K562 (cell line): ENCODE results near the gene PITPNC1.

Source experiments
- BRD4 ChIP-seq: fragments of 200-600 bp; sonication (generic); IDR thresholded peaks from 2 replicates; pipeline ENCODE4 v1.6.1; 2017; ENCODE audit warnings: inconsistent platforms
- CEBPB ChIP-seq: fragments of 450-650 bp; IDR thresholded peaks from 2 replicates; pipeline ENCODE4 v1.6.1; 2016; ENCODE audit warnings: missing genetic modification characterization, missing compliant biosample characterization
- E2F3 ChIP-seq: fragments of 250-450 bp; sonication (Bioruptor Pico); IDR thresholded peaks from 2 replicates; pipeline ENCODE4 v1.4.0; 2020; ENCODE audit warnings: mild to moderate bottlenecking
- MXD1 ChIP-seq: fragments of 250-450 bp; sonication (Bioruptor Pico); IDR thresholded peaks from 2 replicates; pipeline ENCODE4 v1.8.0; 2021; ENCODE audit warnings: borderline replicate concordance, mild to moderate bottlenecking, moderate library complexity; ENCODE audit not compliant: poor library complexity, severe bottlenecking
- ZNF592 ChIP-seq: fragments of 450-650 bp; IDR thresholded peaks from 2 replicates; pipeline ENCODE4 v1.6.1; 2017; ENCODE audit warnings: antibody characterized with exemption, mild to moderate bottlenecking

- TF ChIP-seq E2F3 (CRISPR knock-in tag) (no peak), CEBPB (no peak), BRD4 (no peak), MXD1 (CRISPR knock-in tag) (no peak), ZNF592 (no peak)
Observed at GRCh38 chr17:67575325-67575724, 198.2 kb downstream of the PITPNC1 start.
